GM18867 (cell line): Measurements from ENCODE around the gene SCN4B.

Source experiments
- ATAC-seq: cut with Tn5 transposase; IDR thresholded peaks from one replicate; pipeline ENCODE4 v1.9.1; 2021; ENCODE audit warnings: mild to moderate bottlenecking, moderate library complexity; ENCODE audit not compliant: unreplicated experiment

Gene SCN4B

GRCh38 chr11:118135051-118135795, 17.4 kb downstream of the SCN4B start:
- no peak for ATAC-seq

- no peak for ATAC-seq
Observed at GRCh38 chr11:118133816-118134215, 18.8 kb downstream of the SCN4B start.

- ATAC-seq: no peak
Observed at GRCh38 chr11:118132385-118133151, 20.1 kb downstream of the SCN4B start.

- ATAC-seq: no peak
Observed at GRCh38 chr11:118129471-118130172, 23.0 kb downstream of the SCN4B start.

- no peak for ATAC-seq
Observed at GRCh38 chr11:118128721-118129470, 23.7 kb downstream of the SCN4B start.

GRCh38 chr11:118128310-118128709, 24.3 kb downstream of the SCN4B start:
- no peak for ATAC-seq

- ATAC-seq: no peak
Observed at GRCh38 chr11:118126082-118126838, 26.4 kb downstream of the SCN4B start.

- ATAC-seq: no peak
Observed at GRCh38 chr11:118124929-118125535, 27.6 kb downstream of the SCN4B start.

GRCh38 chr11:118120793-118121192, 31.8 kb downstream of the SCN4B start:
- no peak for ATAC-seq

- ATAC-seq: no peak
Observed at GRCh38 chr11:118117790-118118601, 34.6 kb downstream of the SCN4B start.

GRCh38 chr11:118115048-118115447, 37.6 kb downstream of the SCN4B start:
- no peak for ATAC-seq

GRCh38 chr11:118114266-118114665, 38.4 kb downstream of the SCN4B start:
- ATAC-seq: no peak

GRCh38 chr11:118112711-118113430, 39.8 kb downstream of the SCN4B start:
- ATAC-seq: no peak

GRCh38 chr11:118111744-118112035, 40.9 kb downstream of the SCN4B start:
- ATAC-seq: no peak

- ATAC-seq: no peak
Observed at GRCh38 chr11:118111019-118111743, 41.4 kb downstream of the SCN4B start.

- ATAC-seq: no peak
Observed at GRCh38 chr11:118109231-118109630, 43.4 kb downstream of the SCN4B start.

GRCh38 chr11:118108513-118108912, 44.1 kb downstream of the SCN4B start:
- no peak for ATAC-seq

- no peak for ATAC-seq
Observed at GRCh38 chr11:118106789-118107335, 45.8 kb downstream of the SCN4B start.
